ENCODE data around the gene ATF5.
"Not testable (repeated sequence)": the region's sequence is repeated elsewhere in the genome, so short reads cannot be mapped to it uniquely, and the experiment has no call there.

The ATF5 gene

DNA sequence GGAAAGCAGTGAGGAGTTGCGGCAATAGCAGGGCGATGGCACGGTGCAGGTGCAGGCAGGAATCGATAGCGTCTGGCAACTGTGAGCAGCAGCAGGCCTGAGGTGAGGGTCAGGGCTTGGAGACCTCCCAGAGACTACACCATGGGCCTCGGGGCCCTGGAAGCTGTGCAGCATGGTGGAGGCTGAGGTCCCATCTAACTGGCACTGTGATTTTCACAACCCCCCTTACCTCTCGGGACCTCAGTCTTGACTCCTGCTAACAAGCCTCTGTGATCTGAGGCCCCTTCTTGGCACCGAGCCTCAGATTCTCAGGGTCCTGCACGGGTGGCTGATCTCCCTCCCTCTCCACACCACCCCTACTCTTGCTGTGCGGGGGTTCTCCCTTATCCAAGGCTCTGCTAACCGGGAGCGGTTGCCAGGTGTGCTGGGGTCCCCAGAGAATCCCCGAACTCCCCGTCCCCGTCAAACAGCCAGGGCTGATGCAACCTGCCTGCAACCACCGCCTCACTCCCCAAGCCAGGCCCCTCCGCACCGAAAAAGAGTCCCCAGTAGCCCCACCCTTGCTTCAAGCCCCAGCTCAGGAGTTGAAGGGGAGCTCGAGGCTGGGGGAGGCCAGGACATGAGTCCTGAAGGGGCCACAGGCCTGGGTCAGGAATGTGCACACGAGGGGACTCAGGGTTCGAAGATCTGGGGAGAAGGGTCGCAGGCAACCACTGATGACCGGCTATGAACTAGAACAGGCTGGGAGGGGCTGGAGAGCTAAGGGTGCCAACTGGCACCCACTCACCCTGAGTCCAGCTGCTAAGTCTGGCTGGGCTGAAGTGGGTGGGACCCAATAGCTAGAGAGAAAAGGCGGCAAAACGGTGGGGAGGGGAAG lies 4.8 kb upstream of the ATF5 start:
- DNase-seq = no peak

DNA sequence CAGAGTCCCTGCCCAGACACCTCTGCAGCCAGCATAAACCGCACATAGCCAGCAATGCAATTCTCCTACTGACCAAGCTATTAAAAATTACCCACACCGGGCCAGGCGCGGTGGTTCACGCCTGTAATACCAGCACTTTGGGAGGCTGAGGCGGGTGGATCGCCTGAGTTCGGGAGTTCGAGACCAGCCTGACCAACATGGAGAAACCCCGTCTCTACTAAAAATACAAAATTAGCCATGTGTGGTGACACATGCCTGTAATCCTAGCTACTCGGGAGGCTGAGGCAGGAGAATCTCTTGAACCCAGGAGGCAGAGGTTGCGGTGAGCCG lies 4.2 kb upstream of the ATF5 start:
- not testable (repeated sequence) for DNase-seq

DNA sequence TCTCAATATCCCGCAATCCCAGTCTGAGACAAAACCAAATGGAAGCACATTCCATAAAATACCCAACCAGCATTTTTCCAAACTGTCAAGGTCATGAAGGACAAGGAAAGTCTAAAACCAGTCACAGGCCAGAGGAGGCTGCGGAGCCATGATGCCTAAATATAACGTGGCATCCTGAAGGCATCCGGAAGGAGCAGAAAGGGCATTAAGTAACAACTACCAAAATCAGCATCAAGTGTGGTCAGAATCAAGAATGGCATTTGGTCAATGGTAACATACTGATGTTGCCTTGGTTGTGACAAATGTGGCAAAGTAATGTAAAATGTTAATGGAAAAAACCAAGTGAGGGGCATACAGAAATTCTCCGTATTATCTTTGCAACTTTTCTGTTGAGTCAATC lies 3.5 kb upstream of the ATF5 start:
- no peak for DNase-seq

DNA sequence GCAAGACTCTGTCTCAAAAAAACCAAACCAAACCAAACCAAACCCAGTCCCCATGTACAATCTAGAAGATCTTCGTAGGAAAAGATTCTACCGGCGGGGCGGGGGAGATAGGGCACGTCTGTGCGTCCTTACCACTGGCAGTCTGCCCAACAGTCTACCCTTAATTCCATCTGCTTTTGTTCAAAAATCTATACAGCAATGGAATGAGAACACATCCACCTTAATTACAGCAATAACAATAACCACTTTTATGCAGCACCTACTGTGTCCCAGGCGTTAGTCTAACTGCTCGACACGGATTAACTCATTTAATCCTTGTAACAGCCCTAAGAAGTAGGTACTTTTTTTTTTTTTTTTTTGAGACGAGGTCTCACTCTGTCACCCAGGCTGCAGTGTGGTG lies 2.5 kb upstream of the ATF5 start:
- no peak for DNase-seq

DNA sequence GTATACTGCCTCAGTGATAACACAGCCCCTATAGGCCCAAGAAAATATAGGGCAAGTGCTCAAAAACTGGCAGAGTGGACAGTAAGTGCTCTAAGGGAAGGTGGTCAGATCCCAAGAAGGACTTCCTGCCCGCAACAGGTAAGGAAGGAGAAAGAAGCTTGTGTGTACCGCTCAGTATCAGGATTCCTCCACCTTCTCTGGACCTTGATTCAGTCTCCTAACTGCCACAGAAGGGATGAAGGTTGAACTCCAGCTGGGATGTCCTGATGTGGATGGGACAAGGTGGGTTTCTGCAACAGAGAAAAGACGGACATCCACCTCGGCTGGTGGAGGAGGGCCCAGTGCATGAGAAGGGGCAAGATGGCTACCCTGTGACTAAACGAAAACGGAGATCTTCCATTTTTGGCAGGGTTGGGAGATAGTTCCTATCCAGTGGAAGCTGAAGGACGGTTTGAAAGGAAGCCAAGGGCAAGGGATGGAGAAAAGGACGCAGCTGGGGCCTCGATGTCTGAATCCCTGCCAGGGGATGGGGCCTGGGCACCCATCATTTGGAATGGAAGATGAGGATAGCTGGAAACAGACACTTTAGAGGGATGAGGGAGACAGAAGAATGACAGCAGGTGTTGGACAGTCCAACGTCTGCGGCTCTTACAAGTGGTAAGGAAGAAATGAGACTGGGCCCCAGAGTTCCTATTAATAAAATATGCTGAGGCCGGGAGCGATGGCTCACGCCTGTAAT lies 1.3 kb upstream of the ATF5 start:
- DNase-seq = no peak

DNA sequence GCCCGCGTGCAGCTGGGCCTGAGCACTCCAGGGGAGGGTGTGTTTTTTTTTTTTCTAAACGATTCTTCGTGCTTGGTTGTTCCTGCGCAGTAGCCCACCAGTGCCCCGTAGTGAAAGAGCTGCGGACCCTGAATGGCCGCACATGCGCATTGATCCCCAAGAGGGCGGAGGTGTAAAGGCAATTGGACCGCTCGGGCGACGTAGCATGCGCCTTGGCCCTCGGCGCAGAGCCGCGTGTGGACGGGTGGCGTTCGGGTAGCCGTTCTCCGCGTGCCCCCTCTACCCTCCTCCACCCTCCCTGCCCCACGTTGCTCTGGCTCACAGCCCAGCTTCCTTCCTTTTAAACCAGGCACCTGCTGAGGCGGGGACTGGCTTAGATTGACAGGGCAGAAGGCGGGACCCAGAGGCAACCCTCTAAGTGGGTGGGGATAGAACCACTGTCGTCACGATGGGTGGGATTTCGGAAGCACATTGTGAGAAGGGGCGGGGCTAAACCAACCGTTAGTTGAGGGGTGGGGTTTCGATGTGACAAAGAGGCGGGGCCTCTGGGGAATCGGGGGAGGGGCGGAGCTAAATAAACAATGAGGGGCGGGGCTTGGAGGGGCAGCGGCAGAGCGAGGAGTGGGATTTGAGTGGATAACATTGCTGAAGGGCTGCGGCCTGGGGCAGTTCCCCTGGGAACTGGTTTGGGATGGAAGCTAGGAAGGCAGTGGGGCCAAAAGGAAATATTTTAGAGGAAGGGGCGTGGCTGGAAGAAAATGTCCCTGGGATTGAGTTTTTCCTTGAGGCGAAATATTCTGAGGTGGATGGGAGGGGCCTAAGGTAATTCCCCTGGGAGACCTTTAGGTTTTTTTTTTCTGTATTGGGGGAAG lies 842 bp downstream of the ATF5 start:
- DNase-seq = peak; percentile 97

DNA sequence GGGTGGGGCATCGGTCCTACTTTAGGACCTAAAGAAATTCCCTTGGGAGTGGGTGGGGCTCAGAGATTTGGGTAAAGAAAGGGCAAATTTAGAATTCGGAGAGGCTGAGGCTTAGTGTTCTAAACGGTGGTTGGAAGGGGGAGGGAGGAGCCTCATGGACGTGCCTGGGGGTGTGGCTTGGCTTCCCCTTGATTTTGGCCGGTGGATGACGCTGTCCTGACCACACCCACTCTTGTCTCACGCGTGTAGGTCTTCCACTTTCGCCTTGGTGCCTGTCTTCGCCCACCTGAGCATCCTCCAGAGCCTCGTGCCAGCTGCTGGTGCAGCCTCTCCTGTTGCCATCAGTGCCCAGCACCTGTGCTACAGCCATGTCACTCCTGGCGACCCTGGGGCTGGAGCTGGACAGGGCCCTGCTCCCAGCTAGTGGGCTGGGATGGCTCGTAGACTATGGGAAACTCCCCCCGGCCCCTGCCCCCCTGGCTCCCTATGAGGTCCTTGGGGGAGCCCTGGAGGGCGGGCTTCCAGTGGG lies 1.5 kb downstream of the ATF5 start:
- DNase-seq = no peak

DNA sequence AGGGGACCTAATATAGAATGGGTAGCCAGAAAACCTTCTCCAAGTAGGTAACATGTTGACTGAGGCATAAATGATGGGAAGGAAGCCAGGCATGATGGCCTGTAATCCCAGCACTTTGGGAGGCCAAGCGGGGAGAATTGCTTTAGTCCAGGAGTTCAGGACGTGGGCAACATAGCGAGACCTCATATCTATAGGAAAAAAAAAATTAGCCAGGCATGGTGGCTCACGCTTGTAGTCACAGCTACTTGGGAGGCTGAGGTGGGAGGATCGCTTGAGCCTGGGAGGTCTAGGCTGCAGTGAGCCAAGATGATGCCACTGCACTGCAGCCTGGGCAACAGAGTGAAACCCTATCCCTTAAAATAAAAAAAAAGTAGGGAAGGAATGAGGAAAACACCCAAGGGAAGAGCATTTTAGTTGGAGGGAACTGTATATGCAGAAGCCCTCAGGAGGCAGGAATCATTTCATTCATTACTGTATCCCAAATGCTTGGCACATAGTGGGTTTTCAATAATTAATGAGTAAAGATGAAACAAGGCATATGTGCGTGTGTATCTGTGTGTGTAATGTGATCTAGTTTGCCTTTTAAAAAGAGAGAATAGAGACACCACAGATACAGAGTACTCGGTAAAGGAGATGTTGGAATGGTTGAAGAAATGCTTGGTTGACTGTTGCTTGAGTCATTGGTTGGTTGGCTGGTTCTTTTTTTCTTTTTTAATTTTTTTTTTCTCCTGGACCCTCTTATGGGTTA lies 2.5 kb downstream of the ATF5 start:
- no peak for DNase-seq

DNA sequence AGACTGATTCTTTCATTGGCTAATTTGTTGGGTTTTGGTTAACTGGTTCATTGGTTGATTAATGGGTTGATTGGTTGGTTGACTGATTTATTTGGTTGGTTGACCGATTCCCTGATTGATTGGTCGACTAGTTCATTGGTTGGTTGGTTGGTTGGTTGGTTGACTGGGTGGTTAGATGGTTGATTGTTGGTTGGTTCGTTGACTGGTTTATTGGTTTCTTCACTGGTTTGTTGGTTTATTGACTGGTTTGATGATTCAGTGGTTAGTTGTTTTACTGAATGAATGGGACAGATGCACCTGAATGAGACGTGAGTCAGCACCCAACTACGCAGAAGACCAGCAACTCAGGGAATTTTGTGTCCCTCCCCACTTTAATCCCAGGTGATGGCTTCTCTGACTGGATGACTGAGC lies 3.0 kb downstream of the ATF5 start:
- DNase-seq = no peak

DNA sequence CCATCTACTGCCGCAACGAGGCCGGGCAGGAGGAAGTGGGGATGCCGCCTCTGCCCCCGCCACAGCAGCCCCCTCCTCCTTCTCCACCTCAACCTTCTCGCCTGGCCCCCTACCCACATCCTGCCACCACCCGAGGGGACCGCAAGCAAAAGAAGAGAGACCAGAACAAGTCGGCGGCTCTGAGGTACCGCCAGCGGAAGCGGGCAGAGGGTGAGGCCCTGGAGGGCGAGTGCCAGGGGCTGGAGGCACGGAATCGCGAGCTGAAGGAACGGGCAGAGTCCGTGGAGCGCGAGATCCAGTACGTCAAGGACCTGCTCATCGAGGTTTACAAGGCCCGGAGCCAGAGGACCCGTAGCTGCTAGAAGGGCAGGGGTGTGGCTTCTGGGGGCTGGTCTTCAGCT lies 3.7 kb downstream of the ATF5 start:
- DNase-seq = no peak

DNA sequence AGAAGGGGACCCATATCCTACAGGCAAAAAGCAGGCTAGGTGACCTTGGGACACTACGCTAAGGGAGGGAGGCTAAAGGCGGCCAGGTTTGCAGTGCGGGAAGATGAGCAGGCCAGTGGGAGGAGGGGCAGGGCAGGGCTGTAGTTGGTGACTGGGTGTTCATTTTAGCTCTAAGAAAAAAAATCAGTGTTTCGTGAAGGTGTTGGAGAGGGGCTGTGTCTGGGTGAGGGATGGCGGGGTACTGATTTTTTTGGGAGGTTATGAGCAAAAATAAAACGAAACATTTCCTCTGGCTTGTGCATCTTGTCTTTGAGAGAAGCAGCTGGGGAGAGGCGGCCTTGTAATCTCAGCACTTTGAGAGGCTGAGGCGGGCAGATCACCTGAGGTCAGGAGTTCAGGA lies 4.6 kb downstream of the ATF5 start:
- DNase-seq = no peak

DNA sequence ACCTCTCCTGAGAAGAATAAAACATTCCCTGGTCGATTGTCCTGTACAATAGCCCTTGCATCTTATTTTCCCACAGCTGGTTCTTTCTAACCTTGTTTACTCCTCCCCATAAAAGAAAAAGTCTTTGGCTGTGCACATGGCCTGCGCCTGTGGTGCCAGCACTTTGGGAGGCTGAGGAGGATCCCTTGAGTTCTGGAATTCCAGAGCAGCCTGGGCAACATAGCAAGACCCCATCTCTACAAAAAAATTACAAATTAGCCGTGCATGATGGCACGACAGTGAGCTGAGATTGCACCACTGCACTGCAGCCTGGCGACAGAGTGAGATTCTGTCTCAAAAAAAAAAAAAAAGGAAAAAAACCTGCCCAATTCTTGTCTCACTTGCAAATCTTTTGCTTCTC lies 7.5 kb downstream of the ATF5 start:
- no peak for DNase-seq

DNA sequence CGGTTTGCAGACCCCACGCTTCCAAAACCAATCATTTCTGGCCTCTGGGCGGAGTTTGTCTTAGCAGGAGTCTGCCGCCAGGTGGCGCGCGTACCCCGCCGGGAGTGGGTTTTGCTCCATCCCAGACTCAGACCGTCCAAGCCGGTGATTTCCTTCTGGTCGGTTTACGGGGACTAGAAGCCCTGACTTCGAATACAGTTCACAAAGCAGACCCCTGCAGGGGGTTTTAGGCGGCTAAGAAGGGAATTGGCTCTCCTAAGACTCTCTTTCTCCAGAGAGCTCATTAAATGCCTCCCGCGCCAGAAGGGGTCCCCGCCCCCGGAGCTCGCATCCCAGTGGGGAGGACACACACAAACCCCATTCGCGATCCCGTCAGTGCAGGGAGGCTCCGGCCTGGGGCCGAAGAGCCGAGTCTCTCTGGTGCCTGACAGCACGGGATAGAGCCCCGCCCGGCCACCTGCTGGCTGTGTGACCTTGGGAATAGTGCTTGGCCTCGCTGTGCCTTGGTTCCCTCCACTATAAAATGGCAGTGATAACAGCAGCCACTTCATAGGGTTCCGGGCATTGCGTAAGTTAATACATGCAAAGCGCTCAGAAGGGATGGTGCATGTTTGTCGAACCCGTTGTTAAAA lies 8.9 kb downstream of the ATF5 start:
- peak; percentile 57 for DNase-seq

DNA sequence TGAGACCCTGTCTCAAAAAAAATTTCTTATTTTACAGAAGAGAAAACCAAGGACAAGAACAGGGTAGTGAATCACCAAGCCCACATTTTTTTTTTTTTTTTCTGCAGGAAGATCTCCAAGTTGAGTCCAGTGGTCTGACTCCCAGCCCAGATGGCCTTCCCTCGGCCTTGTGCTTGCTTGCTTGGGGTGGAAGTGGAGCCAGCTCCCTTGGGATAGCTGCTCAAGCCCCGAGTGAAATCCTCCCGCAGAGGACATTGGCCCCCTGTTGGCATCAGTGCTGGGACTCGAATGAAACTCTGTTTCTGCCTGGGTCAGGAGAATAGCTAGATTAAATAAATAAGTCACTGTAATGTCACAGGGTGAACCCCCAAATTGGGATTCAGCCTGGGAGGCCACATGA lies 9.7 kb downstream of the ATF5 start:
- DNase-seq = no peak

DNA sequence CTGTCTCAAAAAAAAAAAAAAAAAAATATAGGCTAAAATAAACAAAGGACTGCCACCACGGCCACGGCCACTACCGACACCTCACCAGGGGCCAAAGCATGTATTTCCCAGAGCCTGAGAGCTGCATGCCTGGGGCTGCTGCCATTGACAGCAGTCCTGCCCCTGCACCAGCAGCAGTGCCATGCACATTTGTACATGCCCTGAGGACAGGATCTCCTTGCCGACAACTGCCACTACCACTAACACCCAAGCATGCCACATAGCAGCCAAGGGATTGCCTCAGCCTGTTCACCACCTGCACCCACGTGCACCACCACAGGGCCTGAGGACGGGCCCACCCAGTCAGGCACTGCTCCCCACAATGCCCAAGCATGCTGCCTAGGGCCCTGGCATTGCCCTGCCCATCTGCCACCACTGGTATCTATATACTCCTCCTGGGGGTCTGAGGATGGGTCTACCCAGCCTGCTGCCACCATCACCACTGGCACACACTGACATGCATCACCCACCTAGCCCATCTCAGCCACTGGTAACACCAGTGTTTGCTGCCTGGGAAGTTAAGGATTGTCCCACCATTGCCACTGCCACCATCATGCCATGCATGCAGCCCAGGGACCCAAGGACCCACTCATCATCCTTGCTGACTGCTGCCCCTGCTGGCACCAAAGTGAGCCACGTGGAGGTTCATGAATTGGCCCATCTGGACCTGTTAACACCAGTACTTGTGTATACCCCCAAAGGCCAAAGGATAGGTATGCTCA lies 10.9 kb downstream of the ATF5 start:
- no peak for DNase-seq

DNA sequence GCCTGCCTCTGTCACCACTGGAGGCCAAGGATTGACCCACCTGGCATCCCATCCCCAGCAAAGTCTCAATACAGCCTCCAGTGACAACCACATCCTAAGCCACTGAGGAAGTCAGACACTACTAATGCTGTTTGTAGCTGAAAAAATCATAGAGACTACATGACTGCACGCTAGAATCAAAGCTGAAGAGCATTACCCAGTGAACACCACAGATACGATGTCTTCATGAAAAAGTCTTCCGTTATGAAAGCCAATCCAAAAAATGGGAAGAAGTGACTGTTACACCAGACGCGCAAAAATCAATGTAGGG lies 11.4 kb downstream of the ATF5 start:
- no peak for DNase-seq

DNA sequence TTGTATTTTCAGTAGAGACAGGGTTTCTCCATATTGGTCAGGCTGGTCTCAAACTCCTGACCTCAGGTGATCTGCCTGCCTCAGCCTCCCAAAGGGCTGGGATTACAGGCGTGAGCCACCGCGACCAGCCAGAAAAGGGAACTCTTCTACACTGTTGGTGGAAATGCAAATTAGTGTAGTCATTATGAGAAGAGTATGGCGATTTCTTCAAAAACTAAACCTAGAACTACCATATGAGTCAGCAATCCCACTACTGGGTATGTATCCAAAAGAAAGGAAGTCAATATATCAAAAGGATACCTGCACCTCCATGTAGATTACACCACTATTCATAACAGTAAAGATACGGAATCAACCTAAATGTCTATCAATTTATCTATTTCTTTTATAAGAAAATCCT lies 15.6 kb downstream of the ATF5 start:
- not testable (repeated sequence) for DNase-seq

DNA sequence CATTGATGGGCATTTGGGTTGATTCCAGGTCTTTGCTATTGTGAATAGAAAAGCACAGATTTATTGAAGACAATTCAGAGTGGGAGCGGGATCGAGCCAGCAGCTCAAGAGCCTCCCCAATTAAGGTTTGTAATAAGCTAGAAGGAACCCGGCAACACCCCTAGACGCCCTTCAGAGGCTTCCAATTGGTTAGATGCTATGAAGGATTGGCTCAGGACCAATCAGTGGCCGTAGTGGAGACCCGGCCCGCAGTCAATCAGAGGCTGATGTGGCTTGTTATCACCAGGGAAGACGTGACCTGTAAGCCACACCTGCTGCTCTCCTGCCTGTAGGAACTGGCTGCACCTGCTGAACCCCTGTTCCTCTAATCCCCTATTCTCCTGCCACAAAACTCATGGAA lies 17.4 kb downstream of the ATF5 start:
- no peak for DNase-seq

DNA sequence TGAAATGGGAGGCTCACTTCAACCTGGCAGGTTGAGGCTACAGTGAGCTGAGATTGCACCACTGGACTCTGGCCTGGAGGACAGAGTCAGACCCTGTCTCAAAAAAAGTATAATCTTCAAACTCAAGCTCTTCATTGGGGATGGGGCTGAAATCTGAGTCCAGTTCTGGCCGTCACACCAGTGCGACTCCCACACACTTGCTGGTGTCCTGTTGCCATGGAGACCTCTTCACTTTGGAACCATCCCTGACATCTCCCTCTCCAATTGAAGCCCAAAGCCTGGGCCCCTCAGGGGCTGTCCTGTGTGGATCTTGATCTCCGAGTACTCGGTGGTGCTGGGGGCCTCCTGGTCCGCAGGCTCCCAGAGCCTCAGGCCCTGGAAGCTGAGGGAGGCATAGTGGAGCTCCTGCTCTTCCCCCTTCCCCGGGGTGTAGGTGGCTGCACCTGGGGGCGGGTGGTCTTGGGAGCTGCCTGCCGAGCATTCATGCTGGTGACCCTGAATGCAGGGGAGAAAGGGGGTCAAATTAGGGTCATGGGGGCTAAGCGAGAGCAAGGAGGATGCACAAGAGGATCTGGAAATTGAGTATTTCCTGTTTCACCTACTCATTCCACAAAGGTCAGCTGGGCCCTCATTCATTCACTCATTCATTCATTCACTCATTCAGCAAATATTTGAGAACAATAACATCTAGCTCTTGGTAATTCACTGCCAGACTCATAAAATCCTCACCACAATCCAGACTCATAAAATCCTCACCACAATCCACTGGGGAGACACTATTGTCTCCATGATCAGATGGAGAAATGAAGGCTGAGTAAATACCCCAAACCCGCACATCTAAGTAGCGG lies 21.0 kb downstream of the ATF5 start:
- DNase-seq = no peak

DNA sequence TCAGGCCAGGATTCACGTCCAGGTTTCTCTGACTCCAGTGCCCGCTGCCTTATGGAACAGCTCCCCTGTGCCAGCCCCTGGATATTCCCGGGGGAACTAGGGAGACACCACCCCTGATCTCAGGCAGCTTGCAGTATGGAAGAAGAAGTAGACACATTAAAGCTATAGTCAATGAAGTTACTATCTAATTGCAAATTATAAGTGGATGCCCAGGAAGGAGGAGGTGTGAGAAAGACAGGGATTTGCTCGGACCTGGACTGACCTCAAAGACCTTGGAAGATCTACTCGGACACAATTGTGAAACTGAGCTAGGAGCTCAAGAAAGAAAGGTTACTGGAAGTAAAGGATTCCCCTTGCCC lies 21.6 kb downstream of the ATF5 start:
- DNase-seq = no peak

Data from NCI-H1105 treated with DMSO at 0.1 percent for 48 hours (cell line).